Kasumi-1 (cell line): ENCODE data around the gene OR2T29.
"Not testable (repeated sequence)": the region's sequence is repeated elsewhere in the genome, so short reads cannot be mapped to it uniquely, and the experiment has no call there.

Experiments
- DNase-seq, 2 experiments: peaks; one replicate each; lab custom pipeline; 2025; lab: John Stamatoyannopoulos, UW

Gene OR2T29

GRCh38 chr1:248562672-248563071, at the start of gene OR2T29:
OR2T29 (minus strand) TSS chr1:248562772; CDS start chr1:248559491, 3,281 bp downstream.
- not testable (repeated sequence) for DNase-seq

- DNase-seq = no peak
Measured at GRCh38 chr1:248611883-248612414, 49.4 kb upstream of the OR2T29 start.

GRCh38 chr1:248610301-248610700, 47.7 kb upstream of the OR2T29 start:
- DNase-seq = no peak

- DNase-seq = no peak
Measured at GRCh38 chr1:248599396-248599795, 36.8 kb upstream of the OR2T29 start.

- no peak for DNase-seq
Measured at GRCh38 chr1:248597589-248597988, 35.0 kb upstream of the OR2T29 start, which contains the start of gene OR2T10. OR2T10 (minus strand) TSS chr1:248597700; CDS start chr1:248593768, 3,932 bp downstream.

GRCh38 chr1:248596615-248597014, 34.0 kb upstream of the OR2T29 start:
- peak; percentile 65 to 70 for DNase-seq

- DNase-seq = no peak
Measured at GRCh38 chr1:248593226-248593625, 30.7 kb upstream of the OR2T29 start.

GRCh38 chr1:248592655-248593054, 30.1 kb upstream of the OR2T29 start:
- no peak for DNase-seq

- no peak for DNase-seq
Measured at GRCh38 chr1:248590055-248590454, 27.5 kb upstream of the OR2T29 start.

- DNase-seq = no peak
Measured at GRCh38 chr1:248589334-248589733, 26.8 kb upstream of the OR2T29 start.

- no peak for DNase-seq
Measured at GRCh38 chr1:248585266-248585665, 22.7 kb upstream of the OR2T29 start.

GRCh38 chr1:248576260-248576980, 13.8 kb upstream of the OR2T29 start:
- DNase-seq = no peak

- DNase-seq = not testable (repeated sequence)
Measured at GRCh38 chr1:248574657-248575056, 12.1 kb upstream of the OR2T29 start, which contains the start of gene OR2T34. OR2T34 (minus strand) TSS chr1:248574757; CDS start chr1:248574757, 0 bp downstream.

GRCh38 chr1:248573856-248574255, 11.3 kb upstream of the OR2T29 start:
- not testable (repeated sequence) for DNase-seq

GRCh38 chr1:248572049-248572448, 9.5 kb upstream of the OR2T29 start:
- not testable (repeated sequence) for DNase-seq

GRCh38 chr1:248570811-248571210, 8.2 kb upstream of the OR2T29 start:
- DNase-seq = not testable (repeated sequence)

- not testable (repeated sequence) for DNase-seq
Measured at GRCh38 chr1:248569049-248569448, 6.5 kb upstream of the OR2T29 start.

GRCh38 chr1:248565530-248566373, 3.2 kb upstream of the OR2T29 start:
- not testable (repeated sequence) for DNase-seq

- DNase-seq = not testable (repeated sequence)
Measured at GRCh38 chr1:248551027-248551426, 11.5 kb downstream of the OR2T29 start.

GRCh38 chr1:248547383-248547782, 15.2 kb downstream of the OR2T29 start:
- DNase-seq = not testable (repeated sequence)

GRCh38 chr1:248537449-248537848, 25.1 kb downstream of the OR2T29 start:
- DNase-seq = not testable (repeated sequence)

- no peak for DNase-seq
Measured at GRCh38 chr1:248521856-248522255, 40.7 kb downstream of the OR2T29 start.
